Body of pancreas (tissue), 4 donors: ENCODE data around the gene ACADS.

Source experiments
- POLR2A ChIP-seq, 3 donors: fragments of 450-650 bp; IDR thresholded peaks; one replicate each; pipeline ENCODE4 v1.6.1; 2016; ENCODE audit warnings: antibody characterized with exemption in 3 of 3, mild to moderate bottlenecking in 2 of 3
- TF ChIP-seq, protein P1 (sequence below), 7 experiments: fragments of 450-650 bp in 4 of 7; fragments of 200-600 bp in 3 of 7; sonication (generic) in 3 of 7; IDR thresholded peaks; one replicate each; pipeline ENCODE4 v1.5.1; 2016 to 2019; ENCODE audit warnings: antibody characterized with exemption in 7 of 7

DNA sequence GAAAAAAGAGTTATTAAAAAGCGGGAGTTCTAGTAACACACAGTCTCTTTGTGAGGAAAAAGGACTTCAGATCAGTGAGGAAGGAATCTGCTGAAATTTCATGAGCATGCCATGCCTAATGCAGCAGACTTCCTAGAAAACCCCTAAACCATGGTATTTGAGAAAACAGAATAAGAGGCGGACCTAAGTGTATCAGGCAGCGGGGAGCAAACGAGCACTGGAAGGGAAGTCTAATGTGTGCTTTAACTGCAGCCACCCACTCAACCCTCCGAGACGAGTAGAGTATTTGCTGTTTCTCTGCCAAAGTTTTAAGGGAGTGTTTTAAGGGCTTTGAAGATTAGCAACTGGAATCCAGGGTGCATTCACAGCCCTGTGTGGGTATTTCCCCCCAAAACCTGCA, 36.5 kb downstream of the ACADS start:
- TF ChIP-seq, protein P1, sequence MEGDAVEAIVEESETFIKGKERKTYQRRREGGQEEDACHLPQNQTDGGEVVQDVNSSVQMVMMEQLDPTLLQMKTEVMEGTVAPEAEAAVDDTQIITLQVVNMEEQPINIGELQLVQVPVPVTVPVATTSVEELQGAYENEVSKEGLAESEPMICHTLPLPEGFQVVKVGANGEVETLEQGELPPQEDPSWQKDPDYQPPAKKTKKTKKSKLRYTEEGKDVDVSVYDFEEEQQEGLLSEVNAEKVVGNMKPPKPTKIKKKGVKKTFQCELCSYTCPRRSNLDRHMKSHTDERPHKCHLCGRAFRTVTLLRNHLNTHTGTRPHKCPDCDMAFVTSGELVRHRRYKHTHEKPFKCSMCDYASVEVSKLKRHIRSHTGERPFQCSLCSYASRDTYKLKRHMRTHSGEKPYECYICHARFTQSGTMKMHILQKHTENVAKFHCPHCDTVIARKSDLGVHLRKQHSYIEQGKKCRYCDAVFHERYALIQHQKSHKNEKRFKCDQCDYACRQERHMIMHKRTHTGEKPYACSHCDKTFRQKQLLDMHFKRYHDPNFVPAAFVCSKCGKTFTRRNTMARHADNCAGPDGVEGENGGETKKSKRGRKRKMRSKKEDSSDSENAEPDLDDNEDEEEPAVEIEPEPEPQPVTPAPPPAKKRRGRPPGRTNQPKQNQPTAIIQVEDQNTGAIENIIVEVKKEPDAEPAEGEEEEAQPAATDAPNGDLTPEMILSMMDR (IDR thresholded peaks at IDR 0.05), result no peak
- TF ChIP-seq POLR2A (IDR thresholded peaks at IDR 0.05), result no peak
